ENCODE results near the gene MYT1.

MYT1 gene

GRCh38 chr20:64220420-64220819, 56.2 kb downstream of the MYT1 start:
- DNase-seq = no peak

- no peak for DNase-seq
Measured at GRCh38 chr20:64220891-64221527, 56.8 kb downstream of the MYT1 start.

GRCh38 chr20:64222291-64222735, 58.1 kb downstream of the MYT1 start:
- no peak for DNase-seq

- DNase-seq = no peak
Measured at GRCh38 chr20:64222851-64223525, 58.7 kb downstream of the MYT1 start.

GRCh38 chr20:64223526-64224067, 59.3 kb downstream of the MYT1 start:
- no peak for DNase-seq

GRCh38 chr20:64224351-64225170, 60.3 kb downstream of the MYT1 start:
- DNase-seq = no peak

GRCh38 chr20:64225171-64225595, 60.9 kb downstream of the MYT1 start:
- no peak for DNase-seq

GRCh38 chr20:64225828-64226598, 61.8 kb downstream of the MYT1 start:
- no peak for DNase-seq

GRCh38 chr20:64226686-64227580, 62.7 kb downstream of the MYT1 start:
- DNase-seq = no peak

GRCh38 chr20:64228086-64228653, 63.9 kb downstream of the MYT1 start:
- no peak for DNase-seq

- DNase-seq = no peak
Measured at GRCh38 chr20:64228751-64229506, 64.7 kb downstream of the MYT1 start.

- DNase-seq = no peak
Measured at GRCh38 chr20:64229507-64230061, 65.3 kb downstream of the MYT1 start.

- DNase-seq = no peak
Measured at GRCh38 chr20:64230461-64231145, 66.4 kb downstream of the MYT1 start.

- no peak for DNase-seq
Measured at GRCh38 chr20:64231621-64232550, 67.6 kb downstream of the MYT1 start.

- DNase-seq = no peak
Measured at GRCh38 chr20:64232794-64233193, 68.5 kb downstream of the MYT1 start.

GRCh38 chr20:64233725-64234124, 69.5 kb downstream of the MYT1 start:
- no peak for DNase-seq

GRCh38 chr20:64234291-64234791, 70.1 kb downstream of the MYT1 start:
- DNase-seq = no peak
